Uterus (tissue), 2 donors: ENCODE measurements around the gene BCL2L14.

ENCODE experiments used
- POLR2A ChIP-seq, 2 donors: fragments of 450-650 bp; IDR thresholded peaks; one replicate each; pipeline ENCODE4 v1.6.1; 2016; ENCODE audit warnings: antibody characterized with exemption in 2 of 2, mild to moderate bottlenecking in 1 of 2, moderate library complexity in 1 of 2
- TF ChIP-seq, protein P1 (sequence below), 4 experiments: fragments of 200-600 bp in 2 of 4; fragments of 450-650 bp in 2 of 4; sonication (generic) in 2 of 4; IDR thresholded peaks; one replicate each; pipeline ENCODE4 v1.5.1; 2016 to 2019; ENCODE audit warnings: antibody characterized with exemption in 4 of 4, mild to moderate bottlenecking in 2 of 4, moderate library complexity in 1 of 4

DNA sequence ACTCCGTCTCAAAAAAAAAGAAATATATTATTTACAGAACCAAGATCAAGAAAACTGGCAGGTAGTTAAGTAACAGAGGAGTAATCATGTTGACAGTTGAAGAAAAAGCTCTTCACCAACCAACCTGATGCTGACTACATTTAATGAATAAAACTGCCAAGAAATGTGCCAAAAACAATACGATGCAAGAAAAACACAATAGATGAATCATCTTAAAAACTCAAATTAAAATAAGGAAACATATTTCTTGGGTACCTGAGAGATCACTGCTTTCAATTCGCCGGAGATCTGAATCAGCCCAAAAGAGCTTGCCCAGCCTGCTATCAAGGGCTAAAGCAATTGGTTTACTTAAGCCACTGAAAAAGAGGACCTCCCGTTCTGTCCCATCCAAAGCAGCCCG is 76.4 kb downstream of the BCL2L14 start:
- TF ChIP-seq, protein P1, sequence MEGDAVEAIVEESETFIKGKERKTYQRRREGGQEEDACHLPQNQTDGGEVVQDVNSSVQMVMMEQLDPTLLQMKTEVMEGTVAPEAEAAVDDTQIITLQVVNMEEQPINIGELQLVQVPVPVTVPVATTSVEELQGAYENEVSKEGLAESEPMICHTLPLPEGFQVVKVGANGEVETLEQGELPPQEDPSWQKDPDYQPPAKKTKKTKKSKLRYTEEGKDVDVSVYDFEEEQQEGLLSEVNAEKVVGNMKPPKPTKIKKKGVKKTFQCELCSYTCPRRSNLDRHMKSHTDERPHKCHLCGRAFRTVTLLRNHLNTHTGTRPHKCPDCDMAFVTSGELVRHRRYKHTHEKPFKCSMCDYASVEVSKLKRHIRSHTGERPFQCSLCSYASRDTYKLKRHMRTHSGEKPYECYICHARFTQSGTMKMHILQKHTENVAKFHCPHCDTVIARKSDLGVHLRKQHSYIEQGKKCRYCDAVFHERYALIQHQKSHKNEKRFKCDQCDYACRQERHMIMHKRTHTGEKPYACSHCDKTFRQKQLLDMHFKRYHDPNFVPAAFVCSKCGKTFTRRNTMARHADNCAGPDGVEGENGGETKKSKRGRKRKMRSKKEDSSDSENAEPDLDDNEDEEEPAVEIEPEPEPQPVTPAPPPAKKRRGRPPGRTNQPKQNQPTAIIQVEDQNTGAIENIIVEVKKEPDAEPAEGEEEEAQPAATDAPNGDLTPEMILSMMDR (IDR thresholded peaks at IDR 0.05), result no peak
- TF ChIP-seq POLR2A (IDR thresholded peaks at IDR 0.05), result no peak
